ENCODE data around the gene SERPINE2. TPM values are rescaled to one million over a fixed set of nuclear protein-coding genes. Genes with fewer than 3 reads are reported as not detected.

Gene SERPINE2
- total RNA-seq, 1 donor from 2014 or later: 36.0 TPM

DNA sequence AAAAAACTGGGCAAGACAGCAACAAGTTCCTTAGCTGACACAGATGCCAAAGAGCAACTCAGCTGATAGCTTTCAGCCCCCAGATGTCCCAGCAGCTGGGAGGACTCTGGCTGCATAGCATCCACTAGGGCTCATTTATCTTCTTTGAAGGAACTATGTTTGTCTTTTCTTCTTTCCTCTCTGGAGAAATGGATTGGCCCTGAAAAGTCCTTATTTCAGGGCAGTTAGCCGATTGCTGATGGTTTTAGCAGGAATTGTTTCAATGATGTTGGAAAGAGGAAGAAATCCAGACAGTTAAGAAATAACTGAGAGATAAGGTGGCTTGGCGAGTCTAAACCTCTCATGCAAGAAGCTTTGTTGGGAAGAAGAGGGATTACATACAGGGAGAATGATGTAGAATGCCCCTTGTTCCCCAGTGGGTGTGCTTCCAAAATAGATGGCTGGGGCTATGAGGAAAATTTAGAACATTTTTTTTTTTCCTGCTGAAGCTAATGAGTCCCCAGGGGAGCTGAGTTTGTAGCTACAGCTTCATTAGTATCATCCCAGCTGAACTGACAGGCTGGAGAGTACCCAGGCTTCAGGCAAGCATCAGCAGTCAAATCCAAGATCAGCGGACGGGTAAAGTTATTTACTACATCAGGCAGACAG, 33.6 kb upstream of the SERPINE2 start:
- Mint-ChIP-seq H3K9me3 (peaks cover 5% of the 10 kb centered on the region), H3K36me3 (ENCODE audit: low read depth) (no peaks in the 10 kb centered on the region), H3K4me3 (no peak overlapping the region), H3K27ac (ENCODE audit: unreplicated experiment) (no peak overlapping the region), H3K4me1 (no peaks in the 10 kb centered on the region), H3K27me3 (ENCODE audit: low read depth) (no peaks in the 10 kb centered on the region)
- DNase-seq (ENCODE audit: low read depth, low spot score): no peak
- TF ChIP-seq CTCF (conservative IDR thresholded peaks at IDR 0.05): no peak

DNA sequence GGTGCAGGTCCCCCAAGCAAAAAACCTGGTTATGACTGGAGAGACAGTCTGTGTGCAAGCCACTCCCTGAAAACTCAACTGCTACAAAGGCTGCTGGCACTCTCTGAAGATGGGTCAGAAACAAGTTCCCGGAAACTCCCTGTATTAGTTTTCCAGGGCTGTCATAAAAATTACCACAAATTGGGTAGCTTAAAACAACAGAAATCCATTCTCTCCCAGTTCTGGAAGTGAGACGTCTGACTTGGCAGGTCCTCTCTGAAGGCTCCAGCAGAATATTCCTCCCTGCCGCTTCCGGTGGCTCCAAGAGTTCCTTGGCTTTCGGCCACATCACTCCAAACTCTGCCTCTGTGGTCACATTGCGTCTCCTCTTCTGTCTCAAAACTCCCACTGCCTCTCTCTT, 30.1 kb upstream of the SERPINE2 start:
- Mint-ChIP-seq H3K36me3 (ENCODE audit: low read depth) (no peaks in the 10 kb centered on the region), H3K4me1 (no peaks in the 10 kb centered on the region)

DNA sequence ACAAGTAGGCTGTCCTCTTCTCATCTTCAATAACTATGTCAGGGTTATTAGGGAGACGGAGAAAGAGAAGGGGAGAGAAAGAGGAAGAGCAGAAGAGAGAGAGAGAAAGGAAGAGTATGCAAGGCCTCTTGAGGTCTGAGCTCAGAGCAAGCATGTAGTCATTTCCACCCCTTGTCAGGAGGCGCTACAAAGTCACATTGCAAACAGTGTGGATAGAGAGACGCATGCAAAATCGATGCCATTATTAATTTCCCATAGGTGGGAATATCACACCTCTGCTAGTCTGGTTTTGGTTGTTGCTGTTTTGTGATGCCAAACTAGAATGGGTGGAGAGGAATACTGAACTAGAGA, 24.2 kb upstream of the SERPINE2 start:
- no peaks in the 10 kb centered on the region for H3K9me3 Mint-ChIP-seq
- H3K4me1 Mint-ChIP-seq: no peaks in the 10 kb centered on the region
- no peak overlapping the region for H3K27ac Mint-ChIP-seq (ENCODE audit: unreplicated experiment)
- no peak for TF ChIP-seq CTCF (conservative IDR thresholded peaks at IDR 0.05)
- H3K36me3 Mint-ChIP-seq (ENCODE audit: low read depth): no peaks in the 10 kb centered on the region
- no peaks in the 10 kb centered on the region for H3K27me3 Mint-ChIP-seq (ENCODE audit: low read depth)
- no peak overlapping the region for H3K4me3 Mint-ChIP-seq
- no peak for DNase-seq (ENCODE audit: low read depth, low spot score)

More for the DNA sequence above, 30.1 kb upstream of the SERPINE2 start:
- no peak for TF ChIP-seq CTCF (conservative IDR thresholded peaks at IDR 0.05)
- H3K4me3 Mint-ChIP-seq: no peak overlapping the region
- no peak for DNase-seq (ENCODE audit: low read depth, low spot score)
- no peak overlapping the region for H3K27ac Mint-ChIP-seq (ENCODE audit: unreplicated experiment)
- H3K9me3 Mint-ChIP-seq: peaks cover 2% of the 10 kb centered on the region
- H3K27me3 Mint-ChIP-seq (ENCODE audit: low read depth): no peaks in the 10 kb centered on the region

- H3K36me3 Mint-ChIP-seq (ENCODE audit: low read depth): no peaks in the 10 kb centered on the region
- no peak for DNase-seq (ENCODE audit: low read depth, low spot score)
- no peak overlapping the region for H3K27ac Mint-ChIP-seq (ENCODE audit: unreplicated experiment)
- H3K9me3 Mint-ChIP-seq: no peaks in the 10 kb centered on the region
- TF ChIP-seq CTCF (conservative IDR thresholded peaks at IDR 0.05): no peak
- H3K27me3 Mint-ChIP-seq (ENCODE audit: low read depth): no peaks in the 10 kb centered on the region
- H3K4me1 Mint-ChIP-seq: no peaks in the 10 kb centered on the region
- no peak overlapping the region for H3K4me3 Mint-ChIP-seq
These were observed 23.6 kb upstream of the SERPINE2 start for GRCh38 chr2:224062481-224063297.

- Mint-ChIP-seq H3K36me3 (ENCODE audit: low read depth) (no peaks in the 10 kb centered on the region), H3K4me3 (no peak overlapping the region), H3K4me1 (no peaks in the 10 kb centered on the region), H3K27me3 (ENCODE audit: low read depth) (no peaks in the 10 kb centered on the region), H3K27ac (ENCODE audit: unreplicated experiment) (no peak overlapping the region), H3K9me3 (no peaks in the 10 kb centered on the region)
- DNase-seq (ENCODE audit: low read depth, low spot score): no peak
- TF ChIP-seq CTCF (conservative IDR thresholded peaks at IDR 0.05): no peak
These were observed 21.8 kb upstream of the SERPINE2 start for GRCh38 chr2:224060783-224061482.
